Kidney glomerular epithelial cell (primary cell): Measurements from ENCODE around the gene TMEM271.
A peak's percentile ranks its signal among the peaks of the same experiment; 100 is the strongest.

ENCODE experiments used
- DNase-seq: peaks from one replicate; lab custom pipeline; 2025; lab: John Stamatoyannopoulos, UW

The TMEM271 gene, protein sequence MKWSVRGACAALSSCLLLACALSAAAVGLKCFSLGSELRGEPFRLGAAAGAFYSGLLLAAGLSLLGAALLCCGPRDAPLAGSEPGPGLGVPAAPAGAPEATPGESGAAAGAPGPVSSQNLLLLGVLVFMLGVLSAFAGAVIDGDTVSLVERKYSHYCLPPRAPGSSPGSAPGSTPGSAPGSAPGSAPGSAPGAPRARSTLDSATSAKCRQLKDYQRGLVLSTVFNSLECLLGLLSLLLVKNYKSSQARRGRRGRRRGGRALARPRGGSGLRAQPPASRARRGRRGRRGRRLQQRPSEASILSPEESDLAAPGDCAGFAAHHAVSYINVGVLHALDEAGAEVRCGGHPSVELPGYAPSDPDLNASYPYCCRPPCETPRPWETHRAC

DNA sequence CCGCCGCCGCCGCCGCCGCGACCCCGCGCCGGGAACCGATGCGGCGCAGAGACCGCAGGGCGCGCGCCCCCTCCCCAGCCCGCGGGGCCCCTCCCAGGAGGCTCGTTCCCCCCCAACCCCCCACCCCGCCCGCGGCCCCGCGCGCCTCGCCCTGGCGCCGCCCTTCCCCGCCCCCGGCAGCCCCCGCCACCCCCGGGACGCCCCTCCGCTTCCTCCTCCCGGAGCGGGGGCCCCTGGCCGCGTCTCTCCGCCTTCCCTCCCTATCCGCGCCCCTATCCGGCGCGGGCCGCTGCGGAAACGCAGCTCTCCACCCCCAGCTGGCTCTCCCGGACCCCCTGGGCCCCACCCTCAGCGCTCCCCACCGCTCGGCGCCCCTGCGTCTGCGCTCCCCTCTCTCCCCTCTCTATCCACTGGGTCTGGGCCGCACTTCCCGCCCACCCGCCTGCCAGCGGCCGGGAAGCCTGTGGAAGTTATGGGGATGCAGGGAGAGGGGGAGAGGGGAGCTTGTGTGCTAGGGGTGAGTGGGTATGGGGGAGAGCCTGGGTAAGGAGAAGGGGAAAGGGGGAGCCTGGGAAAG lies at the start of gene TMEM271:
TSS of gene TMEM271 (minus strand) at position 51 of the 577 bp plus-strand sequence. CDS start 233 bp downstream, outside the sequence.
- no peak for DNase-seq

DNA sequence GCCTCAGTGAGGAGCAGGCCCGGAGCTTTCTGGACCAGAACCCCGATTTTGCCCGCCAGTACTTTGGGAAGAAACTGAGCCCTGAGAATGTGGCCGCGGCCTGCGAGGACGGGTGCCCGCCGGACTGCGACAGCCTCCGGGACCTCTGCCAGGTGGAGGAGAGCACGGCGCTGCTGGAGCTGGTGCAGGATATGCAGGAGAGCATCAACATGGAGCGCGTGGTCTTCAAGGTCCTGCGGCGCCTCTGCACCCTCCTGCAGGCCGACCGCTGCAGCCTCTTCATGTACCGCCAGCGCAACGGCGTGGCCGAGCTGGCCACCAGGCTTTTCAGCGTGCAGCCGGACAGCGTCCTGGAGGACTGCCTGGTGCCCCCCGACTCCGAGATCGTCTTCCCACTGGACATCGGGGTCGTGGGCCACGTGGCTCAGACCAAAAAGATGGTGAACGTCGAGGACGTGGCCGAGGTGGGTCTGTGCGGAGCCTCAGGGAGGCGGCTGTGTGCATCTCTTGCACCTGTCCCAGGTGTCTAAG lies 49.6 kb upstream of the TMEM271 start:
- no peak for DNase-seq

DNA sequence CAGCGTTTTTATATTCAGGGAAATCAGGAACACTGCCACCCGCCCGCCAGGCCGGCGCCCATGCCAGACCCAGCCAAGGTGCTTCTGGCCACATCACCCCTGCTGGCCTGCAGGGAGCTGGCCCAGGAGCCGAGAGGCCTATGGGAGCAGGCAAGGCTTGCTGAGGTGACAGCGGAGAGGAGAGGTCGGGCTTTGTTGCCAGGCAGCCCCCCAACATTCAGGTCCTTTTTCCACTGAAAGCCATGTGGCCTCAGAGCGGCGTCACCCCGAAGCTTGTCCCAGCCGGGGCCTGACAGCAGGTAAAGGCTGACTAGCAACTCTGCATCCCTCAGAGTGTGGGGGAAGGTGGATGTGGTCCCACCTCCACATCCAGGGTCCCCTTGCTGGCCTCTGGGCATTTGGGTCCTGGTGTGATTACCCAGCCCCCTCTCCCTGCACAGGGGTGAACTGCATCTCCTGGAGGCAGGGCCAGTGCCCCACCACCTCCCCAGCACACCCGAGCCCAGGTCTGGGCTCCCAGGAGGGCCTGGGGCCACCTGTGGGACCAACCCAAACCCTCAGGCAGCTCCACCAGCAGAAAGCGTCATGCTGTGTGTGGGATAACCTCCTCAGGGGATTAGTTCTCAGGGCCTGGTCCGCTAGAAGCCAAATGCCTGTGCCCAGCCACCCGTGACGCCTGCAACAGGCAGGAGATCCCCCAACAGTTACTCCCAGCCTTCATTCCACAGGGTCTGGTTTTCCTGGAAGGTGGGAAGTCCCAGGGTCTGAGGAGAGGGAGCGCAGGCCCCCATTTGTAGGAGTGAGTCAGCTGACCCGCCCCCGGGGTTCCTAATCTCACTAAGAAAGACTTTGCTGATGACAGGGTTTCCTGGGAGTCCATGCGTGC lies 48.9 kb upstream of the TMEM271 start, which contains the start of gene PDE6B:
TSS of gene PDE6B (plus strand) at position 869 of the 886 bp plus-strand sequence. CDS start 54 bp downstream, outside the sequence.
- DNase-seq = peak; percentile 95

DNA sequence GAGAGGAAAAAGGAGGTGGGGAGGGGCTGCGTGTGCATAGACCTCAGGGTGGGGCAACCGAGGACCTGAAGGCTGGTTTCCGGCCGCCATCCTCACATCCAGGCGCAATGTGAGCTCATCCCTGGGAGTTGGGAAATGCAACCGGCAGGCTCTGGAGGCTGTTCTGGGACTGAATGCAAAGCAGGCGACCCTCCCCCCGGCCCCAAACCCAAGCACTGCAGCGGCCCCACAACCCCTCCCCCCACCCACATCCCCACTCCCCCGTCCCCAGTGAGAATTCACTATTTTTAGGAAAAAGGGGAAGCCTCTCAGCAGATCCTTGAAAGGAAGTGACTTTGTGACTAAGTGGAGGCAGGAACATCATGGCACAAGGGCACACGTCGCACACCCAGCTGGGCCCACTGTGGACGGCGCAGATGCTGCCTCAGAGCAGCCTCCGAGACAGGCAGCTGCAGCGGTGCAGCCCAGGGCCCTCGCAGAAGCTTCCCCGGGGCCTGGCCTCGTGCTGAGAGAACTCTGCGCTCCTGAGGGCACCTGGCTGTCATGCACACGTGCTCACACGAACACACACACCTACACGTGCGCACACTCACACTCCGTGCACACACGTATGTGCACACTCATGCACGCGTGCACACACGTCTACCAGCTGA lies 47.9 kb upstream of the TMEM271 start:
- DNase-seq = no peak

DNA sequence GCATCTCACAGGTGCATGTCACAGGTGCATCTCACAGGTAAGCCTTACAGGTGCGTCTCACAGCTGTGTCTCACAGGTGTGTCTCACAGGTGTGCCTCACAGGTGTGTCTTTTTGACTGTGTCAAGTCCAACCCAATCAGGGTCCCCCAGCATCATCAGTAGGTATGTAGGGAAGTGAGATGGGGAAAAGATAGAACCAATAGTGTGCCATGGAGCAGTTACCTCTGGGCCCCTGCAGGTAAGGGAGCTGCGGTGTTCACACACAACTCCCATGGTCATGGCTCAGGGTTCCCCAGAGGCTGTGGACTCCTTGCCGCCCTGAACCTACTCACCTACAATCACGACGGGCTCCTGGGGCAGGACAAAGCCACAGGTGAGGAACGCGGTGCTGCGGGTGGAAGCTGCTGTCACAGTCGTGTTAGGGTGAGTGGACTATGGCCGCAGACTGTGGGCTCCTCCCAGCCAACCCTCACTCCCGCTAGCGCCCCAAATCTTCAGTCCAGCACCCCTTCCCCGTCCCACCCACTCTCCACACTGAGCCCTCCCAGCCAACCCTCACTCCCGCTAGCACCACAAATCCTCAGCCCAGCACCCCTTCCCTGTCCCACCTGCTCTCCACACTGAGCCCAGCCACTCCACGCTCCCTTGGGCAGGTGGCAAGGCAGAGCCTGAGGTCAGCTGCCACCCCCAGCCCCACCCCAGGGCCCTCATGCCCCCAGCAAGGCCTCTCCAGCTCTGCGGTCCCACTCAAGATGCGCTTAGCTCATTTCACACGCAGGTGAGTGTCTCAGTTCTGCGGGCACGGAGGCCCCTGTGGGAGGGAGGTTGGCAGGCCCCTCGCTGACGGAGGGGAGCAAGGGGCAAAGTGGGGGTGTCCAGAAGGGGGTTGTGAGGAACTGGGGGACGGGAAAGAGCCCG lies 47.2 kb upstream of the TMEM271 start:
- DNase-seq = no peak

DNA sequence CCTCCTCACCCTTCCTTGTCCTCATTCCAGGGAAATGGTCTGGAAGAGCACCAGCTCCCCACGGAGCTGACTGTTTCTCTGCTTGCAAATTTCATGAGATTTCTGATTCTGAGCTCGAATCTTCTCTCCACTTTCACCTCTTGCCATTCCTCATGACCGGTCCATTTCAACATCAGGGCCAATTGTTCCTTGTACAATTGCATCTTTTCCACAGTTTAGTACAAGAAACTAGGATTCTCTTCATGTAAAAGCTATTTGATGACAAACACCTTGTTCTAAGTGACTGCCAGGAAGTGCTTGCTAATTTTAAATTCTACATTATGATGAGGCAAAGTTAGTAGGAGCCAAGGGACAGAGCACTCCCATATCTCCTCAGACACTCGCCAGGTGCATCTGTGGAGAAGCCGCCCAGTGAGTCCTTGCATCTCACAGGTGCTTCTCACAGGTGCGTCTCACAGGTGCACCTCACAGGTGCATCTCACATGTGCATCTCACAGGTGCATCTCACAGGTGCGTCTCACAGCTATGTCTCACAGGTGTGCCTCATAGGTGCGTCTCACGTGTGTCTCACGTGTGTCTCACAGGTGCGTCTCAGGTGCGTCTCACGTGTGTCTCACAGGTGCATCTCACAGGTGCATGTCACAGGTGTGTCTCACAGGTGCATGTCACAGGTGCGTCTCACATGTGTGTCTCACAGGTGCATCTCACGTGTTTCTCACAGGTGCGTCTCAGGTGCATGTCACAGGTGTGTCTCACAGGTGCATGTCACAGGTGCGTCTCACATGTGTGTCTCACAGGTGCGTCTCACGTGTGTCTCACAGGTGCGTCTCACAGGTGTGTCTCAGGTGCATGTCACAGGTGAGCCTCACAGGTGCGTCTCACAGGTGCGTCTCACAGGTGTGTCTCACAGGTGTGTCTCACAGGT lies 46.2 kb upstream of the TMEM271 start:
- no peak for DNase-seq

DNA sequence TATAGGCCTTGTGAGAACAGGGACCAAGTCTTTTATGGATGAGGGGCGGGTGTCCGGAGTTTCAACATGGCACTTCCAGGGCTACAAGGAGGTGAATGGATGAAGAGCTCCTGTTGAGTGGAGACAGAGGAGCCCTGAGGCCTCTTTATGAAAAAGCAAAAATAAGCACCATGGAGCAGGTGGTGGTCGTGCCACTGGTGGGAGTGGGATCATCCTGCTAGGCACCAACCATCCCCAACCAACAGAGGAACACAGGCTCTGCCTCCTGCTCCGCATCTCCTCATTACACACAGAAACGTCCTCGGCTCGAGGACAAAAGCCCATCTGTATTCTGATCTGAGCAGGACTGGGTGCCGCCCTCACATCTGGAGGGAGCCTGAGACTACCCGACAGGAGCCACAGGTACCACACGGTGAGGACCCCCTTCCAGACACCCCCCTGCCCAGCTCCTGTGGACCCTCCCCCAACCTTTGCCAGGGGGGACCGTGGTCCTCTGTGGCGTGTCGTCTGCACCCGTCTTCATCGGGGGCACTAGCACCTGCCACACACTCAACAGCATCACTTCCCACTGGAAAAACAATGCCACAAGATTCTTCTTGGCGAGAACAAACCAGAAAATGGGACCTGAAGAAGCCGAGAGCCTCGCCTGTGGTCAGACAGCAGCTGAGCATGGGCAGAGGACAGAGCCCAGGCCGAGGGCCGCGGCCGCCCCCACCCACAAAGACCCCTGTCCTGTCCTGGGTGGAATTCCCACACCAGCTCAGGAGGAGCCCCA lies 45.4 kb upstream of the TMEM271 start:
- DNase-seq = no peak

DNA sequence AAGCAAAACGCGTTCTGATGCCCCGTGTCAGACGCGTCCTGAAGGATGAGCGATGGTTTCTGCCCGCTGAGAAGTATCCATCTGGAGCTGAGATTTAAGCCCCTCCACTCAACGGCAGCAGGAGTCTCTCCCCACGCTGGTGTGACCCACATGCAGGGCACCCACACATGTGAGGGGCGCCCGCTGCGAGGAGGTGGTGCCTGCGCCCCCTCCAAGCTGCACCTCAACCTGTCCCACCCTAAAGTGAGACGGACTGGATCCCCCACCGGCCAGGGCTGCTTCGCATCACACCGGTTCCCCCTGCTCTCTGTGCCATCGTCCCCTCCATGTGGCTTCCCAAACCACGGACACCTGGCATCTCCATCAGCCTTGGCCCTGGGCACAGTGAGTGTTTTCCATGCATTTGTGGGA lies 44.8 kb upstream of the TMEM271 start:
- no peak for DNase-seq

DNA sequence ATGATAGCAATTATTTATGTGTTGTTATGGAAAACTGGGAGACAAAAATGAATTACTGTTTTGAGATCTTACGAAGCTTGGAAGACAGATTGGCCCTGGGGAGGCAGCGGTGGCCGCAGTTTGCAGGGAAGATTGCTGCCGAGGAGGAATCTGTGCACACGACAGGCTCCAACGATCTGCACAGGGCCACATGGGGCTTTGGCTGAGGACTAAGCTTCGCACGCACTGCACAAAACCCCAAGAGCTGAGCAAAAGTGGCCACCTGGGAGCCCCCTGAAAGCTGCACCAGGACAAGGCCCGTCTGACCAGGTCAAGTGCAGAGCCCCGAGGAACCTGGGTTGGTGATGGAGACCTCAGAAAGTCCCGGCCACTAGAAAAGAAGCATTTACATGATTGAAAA lies 44.1 kb upstream of the TMEM271 start:
- DNase-seq = no peak

DNA sequence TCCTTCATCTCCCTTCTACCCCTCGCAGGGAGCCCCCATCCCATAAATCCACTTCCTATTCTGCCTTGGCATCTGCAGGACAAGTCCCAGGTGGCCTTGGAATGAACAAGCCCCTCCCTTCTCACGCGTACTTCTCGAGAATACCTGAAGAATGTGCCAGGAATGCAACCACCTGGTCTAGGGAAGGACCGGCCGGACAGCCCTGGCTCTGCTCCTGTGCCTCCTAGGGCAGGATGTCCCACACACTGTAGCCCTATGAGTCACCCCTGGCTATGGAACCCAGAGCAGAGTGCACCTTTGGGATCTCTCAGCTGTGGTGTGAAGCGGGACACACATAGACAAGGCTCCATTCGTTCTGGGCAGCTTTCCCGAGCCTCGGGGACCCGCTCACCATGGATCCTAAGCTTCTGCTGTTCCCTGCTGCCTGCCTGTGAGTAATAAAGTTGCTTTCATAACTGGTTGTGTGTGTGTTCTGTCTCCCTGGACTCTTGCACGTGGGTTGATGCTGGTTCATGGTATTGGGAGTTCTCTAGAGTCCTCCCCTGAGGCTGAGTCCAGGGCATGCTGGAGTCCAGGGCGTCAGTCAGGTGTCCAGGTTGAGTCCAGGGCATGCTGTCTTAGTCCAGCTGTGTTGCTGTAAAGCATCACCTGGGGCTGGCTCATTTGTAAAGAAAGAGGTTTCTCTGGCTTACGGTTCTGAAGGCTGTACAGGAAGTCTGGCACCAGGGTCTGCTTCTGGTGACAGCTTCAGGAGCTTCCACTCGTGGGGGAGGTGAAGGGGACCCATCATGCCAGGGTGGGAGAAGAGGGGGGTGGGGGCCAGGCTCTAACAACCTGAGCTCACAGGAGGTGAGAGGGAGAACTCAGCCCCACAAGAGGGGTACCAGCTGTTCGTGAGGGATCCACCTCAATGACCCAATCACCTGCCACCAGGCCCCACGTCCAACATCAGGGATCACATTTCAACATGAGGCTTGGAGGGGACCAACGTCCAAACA lies 41.8 kb upstream of the TMEM271 start:
- DNase-seq = no peak

DNA sequence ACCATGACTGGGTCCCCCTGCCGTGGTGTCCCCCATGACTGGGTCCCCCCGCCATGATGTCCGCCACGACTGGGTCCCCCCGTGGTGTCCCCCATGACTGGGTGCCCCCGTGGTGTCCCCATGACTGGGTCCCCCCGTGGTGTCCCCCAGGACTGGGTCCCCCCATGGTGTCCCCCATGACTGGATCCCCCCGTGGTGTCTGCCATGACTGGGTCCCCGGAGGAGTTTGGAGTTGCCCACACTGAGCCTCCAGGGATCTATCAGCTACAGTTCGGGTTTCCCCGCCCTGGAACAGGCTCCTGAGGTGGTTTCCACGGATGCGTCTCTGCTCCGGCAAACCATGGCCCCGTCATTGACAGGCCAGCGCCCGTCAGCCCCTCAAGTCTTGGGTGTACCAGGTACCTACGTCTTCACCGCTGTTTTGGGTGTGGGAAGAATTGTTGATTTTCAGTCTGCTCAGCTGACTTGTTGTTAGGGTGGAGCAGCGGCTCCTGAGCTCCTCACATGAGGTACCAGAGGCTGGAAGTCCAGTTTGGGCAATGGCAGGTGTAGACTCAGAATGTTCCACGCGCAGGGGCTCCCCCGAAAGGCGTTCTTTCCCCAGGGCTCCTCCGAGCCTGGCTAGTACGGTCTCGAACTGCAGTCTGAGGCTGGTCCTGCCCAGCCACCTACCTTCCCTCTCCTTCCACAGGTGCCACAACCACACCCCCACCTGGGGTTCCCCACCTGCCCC lies 41.0 kb upstream of the TMEM271 start:
- no peak for DNase-seq

DNA sequence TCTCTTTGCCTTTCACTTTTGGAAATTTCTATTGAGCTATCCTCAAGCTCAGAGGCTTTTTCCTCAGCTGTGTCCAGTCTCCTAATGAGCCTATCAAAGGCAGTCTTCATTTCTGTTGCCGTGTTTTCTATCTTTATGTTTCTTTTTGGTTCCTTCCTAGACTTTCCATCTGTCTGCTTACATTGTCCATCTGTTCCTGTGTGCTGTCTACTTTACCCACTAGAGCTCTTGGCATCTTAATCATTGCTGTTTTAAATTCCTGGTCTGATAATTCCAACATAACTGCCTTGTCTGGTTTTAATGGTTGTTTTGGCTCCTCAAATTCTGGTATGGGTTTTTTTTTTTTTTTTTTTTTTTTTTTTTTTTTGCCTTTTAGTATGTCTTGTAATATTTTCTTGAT lies 40.0 kb upstream of the TMEM271 start:
- no peak for DNase-seq

DNA sequence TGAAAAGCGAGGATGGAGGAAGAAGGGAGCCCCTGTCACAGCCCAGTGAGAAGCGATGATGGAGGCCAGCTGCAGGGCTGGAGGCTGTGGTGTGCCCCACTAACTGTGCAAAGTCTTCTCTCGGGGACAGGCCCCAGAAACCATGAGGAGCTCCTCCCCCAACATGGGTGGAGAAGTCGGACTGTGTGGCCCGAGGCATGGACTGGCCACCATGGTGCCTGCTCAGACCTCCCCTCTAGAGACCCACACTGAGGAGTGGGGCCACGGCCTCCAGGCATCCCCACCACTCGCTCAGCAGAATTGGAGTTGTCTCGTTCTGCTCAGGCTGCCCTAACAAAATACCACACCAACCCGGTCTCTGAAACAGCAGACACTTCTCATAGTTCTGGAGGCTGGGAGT lies 37.0 kb upstream of the TMEM271 start:
- no peak for DNase-seq

DNA sequence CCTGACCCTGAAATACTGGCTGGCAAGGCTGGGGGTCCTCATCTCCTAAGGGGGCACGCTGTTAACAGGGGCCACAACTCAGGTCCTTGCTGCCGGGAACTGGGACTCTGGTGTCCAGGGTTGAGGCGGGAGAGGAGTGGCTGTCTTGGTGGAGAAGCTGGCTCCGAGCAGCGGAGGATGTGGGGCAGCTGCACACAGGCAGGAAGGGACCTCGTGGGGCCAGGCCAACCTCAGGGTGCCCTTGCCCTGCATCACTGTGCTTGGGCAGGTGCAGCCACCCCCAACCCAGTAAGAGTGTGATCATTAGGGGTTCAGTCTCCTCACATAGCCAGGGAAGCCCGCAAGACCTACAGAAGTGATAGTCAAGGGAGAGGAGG lies 36.6 kb upstream of the TMEM271 start:
- no peak for DNase-seq

DNA sequence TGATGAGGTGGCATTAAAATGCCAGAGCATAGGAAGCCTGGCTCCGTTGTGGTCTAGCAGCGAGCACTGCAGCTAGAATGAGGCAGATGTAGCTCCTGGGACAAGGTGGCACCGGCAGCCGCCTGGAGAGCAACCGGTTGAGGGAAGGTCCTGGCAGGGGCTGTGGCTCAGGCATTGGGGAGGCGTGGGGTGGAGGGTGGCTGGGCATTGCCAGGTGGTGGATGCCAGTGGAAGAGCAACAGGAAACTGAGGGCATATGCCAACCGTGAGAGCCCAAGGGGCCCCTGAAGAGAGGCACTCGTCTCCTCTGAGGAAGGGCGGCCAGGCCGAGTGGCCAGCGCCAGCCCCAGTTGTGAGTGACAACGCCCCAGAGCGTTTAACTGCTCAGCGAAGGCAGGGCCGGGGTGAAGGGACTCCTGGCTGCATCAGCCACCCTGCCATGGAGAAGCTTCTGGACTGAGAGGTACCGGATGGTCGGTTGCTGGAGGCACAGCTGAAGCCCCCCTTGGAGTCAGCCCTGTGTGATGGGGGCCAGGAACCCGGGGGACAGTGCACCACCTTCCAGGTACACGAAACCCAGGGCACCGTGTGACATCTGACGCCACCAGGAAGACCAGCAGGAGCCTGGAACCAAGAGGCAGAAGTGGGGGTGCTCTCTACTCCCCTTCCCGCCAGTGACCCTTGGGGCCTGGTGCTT lies 36.1 kb upstream of the TMEM271 start:
- no peak for DNase-seq
